ENCODE measurements around the gene ACTN4.
"Not testable (repeated sequence)": the region's sequence is repeated elsewhere in the genome, so short reads cannot be mapped to it uniquely, and the experiment has no call there.

The ACTN4 gene

GRCh38 chr19:38741670-38742069 is 94.2 kb downstream of the ACTN4 start:
- no peak for DNase-seq

DNA sequence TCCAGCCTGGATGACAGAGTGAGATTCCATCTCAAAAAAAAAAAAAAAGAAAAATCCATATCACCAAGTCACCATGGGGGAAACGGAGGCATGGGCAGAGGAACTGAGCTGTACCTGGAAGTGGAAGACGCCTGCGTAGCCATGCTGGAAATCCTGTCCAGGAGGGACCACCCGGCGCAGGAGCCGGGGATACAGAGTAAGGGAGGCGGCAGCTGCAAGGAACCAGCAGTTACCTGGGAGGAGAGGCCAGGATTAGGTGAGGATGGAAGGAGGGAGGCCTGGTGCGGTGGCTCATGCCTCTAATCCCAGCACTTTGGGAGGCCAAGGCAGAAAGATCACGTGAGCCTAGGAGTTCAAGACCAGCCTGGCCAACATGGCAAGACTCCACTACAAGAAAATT is 94.8 kb downstream of the ACTN4 start:
- DNase-seq: no peak

DNA sequence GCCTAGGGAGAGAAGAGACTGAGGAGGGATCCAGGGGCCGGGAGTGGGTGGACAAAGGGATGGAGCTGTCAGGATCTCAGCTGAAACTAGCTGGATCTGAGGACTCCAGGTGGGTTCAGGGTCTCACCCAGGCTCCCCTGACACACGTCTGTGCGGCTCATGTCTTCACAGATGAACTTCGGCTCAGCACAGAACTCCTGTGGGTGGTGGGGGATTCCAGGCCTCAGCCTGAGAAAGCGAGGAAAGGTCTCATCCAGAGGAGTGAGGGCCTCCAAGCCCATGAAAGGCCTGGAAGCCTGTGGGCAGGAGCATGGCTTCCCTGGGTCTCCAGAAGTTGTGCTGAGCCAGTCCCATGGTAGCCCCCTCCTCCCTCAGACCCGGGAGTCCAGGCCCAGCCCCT is 95.5 kb downstream of the ACTN4 start:
- DNase-seq: no peak

- DNase-seq: no peak
These were observed 96.2 kb downstream of the ACTN4 start for GRCh38 chr19:38743394-38744297.

DNA sequence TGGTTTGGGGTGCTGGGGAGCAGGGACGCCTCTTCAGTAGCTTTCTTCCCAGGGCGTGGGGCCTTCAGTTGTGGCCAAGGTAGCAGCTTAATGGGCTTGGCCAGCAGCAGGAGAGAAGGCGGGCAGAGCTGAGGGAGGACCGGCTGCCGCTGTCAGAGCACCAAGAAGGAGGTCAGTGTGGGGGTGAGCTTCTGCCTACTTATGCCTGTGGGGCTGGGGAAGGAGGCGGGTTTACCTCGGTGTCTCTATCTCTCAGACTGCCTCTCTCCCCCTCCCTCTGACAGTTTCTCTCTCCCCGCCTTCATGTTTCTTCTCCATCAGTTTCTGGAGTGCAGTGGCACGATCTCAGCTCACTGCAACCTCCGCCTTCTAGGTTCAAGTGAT is 96.8 kb downstream of the ACTN4 start, which contains the start of gene CAPN12:
Gene CAPN12 (minus strand): TSS at position 177 of the 384 bp plus-strand sequence. CDS start 309 bp downstream, outside the sequence.
- DNase-seq: no peak

GRCh38 chr19:38744874-38745273 is 97.4 kb downstream of the ACTN4 start:
- no peak for DNase-seq

GRCh38 chr19:38745316-38745715 is 97.9 kb downstream of the ACTN4 start:
- no peak for DNase-seq

DNA sequence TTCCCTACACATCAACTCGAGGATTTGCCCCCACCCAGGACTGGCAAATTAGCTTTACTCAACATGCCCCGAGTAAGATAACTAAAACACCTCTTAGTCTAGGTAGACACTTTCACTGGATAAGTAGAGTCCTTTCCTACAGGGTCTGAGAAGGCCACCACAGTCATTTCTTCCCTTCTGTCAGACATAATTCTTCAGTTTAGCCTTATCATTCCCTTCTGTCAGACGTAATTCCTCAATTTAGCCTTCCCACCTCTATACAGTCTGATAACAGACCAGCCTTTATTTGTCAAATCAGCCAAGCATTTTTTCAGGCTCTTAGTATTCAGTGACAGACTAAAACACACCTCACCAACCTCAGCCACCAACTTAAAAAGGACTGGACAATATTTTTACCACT is 106.3 kb downstream of the ACTN4 start:
- DNase-seq: not testable (repeated sequence)

DNA sequence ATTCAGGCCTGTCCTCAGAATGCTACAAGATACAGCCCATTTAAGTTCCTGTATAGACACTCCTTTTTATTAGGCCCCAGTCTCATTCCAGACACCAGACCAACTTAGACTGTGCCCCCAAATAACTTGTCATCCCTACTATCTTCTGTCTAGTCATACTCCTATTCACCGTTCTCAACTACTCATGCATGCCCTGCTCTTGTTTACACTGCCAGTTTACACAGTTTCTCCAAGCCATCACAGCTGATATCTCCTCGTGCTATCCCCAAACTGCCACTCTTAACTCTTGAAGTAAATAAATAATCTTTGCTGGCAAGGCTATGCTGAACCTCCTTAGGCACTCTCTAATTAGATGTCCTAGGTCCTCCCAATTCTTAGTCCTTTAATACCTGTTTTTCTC is 106.7 kb downstream of the ACTN4 start:
- not testable (repeated sequence) for DNase-seq

DNA sequence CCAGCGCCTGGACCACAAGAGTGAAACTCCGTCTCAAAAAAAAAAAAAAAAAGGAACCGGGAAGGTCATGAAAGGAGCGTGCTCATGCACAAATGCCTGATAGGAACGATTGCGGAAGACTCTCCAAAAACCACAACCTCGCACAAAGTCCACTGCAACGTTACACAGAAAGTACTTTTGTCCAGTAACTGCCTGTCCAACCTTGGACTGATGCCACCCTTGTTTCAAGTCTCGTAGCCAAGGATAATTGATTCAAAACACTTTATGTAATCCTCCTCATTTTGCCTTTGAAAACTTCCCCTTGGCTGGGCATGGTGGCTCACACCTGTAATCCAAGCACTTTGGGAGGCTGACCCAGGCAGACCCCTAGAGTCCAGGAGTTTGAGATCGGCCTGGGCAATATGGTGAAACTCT is 112.1 kb downstream of the ACTN4 start:
- DNase-seq: peak; percentile 5 to 48 (median 42)

GRCh38 chr19:38760805-38761517 is 113.5 kb downstream of the ACTN4 start:
- not testable (repeated sequence) for DNase-seq

DNA sequence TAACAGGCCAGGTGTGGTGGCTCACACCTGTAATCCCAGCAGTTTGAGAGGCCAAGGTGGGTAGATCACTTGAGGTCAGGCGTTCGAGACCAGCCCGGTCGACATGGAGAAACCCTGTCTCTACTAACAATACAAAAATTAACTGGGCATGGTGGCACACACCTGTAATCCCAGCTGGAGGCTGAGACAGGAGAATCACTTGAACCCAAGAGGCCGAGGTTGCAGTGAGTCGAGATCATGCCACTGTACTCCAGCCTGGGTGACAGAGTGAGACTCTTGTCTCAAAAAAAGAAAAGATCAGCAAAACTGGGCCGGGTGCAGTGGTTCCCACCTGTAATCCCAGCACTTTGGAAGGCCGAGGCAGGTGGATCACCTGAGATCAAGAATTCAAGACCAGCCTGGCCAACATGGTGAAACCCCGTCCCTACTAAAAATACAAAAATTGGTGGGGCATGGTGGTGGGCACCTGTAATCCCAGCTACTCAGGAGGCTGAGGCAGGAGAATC is 114.5 kb downstream of the ACTN4 start:
- not testable (repeated sequence) for DNase-seq

DNA sequence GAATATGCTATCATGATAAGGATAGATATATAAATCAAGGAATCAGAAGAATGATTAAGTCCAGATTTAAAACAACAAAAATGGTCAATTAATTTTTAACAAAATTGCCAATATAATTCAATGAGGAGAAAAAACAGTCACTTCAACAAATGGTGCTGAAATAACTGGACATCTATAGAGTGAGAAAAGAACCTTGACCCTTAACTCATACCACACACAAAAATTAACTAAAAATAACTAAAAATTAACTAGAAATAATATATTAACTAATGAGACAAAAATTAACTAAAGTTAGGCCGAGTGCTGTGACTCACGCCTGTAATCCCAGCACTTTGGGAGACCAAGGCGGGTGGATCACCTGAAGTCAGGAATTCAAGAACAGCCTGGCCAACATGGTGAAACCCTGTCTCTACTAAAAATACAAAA is 116.4 kb downstream of the ACTN4 start:
- DNase-seq: no peak

- DNase-seq: no peak
These were observed 117.8 kb downstream of the ACTN4 start for GRCh38 chr19:38765214-38765613.

- DNase-seq: no peak
These were observed 119.0 kb downstream of the ACTN4 start for GRCh38 chr19:38766276-38767047.

DNA sequence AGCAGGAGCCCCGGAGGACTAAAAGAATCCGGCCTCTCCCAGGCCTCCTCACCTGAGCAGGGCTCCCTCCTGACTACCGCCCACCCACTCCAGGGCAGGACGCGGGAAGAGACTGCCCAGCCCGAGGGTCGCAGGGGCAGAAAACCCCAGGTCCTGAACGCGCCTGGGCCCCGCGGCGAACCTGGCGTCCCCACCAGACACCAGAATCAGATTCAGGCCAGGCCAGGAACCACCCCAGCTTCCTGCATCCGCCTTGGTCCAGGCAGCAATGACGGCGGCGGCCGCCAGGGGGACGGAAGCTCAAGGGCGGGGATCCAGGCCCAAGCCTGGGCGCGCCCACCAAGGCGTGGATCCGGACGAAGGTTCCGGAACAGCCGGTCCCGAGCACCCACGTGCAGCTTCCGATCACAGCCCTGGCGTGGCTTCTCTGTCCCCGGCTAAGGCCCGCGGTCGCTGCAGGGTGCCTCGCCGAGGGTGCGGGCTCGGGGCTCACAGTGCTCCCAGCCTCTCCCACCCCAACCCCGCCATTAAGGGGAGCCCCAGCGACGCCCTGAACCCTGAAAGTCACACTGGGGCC is 122.3 kb downstream of the ACTN4 start:
- peak; percentile 83 to 91 (median 89) for DNase-seq

GRCh38 chr19:38770228-38770948 is 122.9 kb downstream of the ACTN4 start:
- not testable (repeated sequence) for DNase-seq

- DNase-seq: not testable (repeated sequence)
These were observed 123.5 kb downstream of the ACTN4 start for GRCh38 chr19:38770949-38771275.

DNA sequence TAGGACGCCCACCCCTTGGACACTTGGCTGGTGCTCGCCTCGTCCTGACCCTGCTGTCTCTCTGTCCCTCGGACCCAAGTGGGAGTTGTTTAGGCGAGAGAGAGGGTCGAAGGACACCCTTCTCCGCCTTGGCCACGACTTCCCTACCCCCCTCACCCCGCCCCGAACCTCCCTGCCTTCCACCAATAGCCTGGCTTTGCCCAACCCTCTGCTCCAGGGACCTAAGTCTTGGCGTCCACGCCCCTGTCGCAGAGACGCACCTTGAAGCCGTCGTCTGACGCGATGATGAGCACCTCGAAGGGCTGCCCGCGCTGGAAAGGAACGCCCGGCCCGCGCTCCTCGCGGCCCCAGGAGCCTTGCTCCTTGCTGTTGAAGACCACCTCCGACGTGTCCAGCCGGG is 124.1 kb downstream of the ACTN4 start:
- DNase-seq: not testable (repeated sequence)

DNA sequence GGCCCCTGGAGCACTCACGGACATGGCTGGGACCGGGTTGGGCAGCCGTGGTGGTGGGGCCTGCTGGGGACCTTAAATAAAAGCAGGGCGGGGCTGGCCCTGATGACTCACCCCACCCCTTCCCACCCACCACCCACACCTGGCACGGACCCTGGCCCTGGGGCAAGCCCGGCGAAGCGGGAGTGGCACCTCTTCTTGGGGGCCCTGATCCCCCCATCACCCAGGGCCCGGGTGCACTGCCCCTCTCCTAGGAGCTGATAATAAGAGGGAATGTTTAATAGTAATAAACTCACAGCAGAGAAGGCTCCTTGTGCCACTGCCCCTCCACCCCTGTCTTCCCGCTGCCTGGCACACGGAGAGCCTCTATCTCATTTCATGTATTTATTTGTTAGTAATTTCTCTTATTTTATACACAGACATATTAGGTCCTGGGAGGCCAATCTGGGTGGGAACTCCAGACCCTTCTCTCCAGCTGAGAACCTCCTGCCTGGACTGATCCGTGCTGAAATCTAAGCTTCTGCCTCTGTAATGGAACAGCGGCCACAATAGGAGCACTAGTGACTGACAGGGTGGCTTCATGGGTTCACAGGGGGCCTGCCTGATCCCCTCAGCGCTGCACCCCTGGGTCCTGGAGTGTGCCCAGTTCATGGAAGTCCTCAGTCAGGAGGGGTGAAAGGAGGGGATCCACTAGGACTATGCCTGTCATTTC is 126.2 kb downstream of the ACTN4 start, which contains the start of gene LGALS7:
Gene LGALS7 (minus strand): TSS at position 49 of the 709 bp plus-strand sequence. CDS start 25 bp downstream, at position 24.
- DNase-seq: no peak
